GM12878 (cell line): ENCODE results near the gene PRKAR2B.

Experiments
- HCFC1 ChIP-seq: fragments of 150-350 bp; IDR thresholded peaks from 2 replicates; pipeline ENCODE4 v1.6.1; 2014; ENCODE audit warnings: low read length
- POLR2A ChIP-seq: IDR thresholded peaks from 2 replicates; pipeline ENCODE4 v1.6.1; 2011; ENCODE audit warnings: low read depth, mild to moderate bottlenecking, low read length
- TF ChIP-seq, protein P1 (sequence below), 3 experiments: IDR thresholded peaks in 2 of 3; conservative IDR thresholded peaks in 1 of 3; 2 replicates each; pipeline ENCODE4 v1.5.1; 2011; ENCODE audit warnings: low read depth in 3 of 3, low read length in 3 of 3, mild to moderate bottlenecking in 3 of 3, control low read depth in 2 of 3, moderate library complexity in 2 of 3, inconsistent platforms in 1 of 3, mixed read lengths in 1 of 3; ENCODE audit not compliant: control insufficient read depth in 2 of 3, insufficient read depth in 1 of 3; ENCODE audit errors: extremely low read depth in 1 of 3

DNA sequence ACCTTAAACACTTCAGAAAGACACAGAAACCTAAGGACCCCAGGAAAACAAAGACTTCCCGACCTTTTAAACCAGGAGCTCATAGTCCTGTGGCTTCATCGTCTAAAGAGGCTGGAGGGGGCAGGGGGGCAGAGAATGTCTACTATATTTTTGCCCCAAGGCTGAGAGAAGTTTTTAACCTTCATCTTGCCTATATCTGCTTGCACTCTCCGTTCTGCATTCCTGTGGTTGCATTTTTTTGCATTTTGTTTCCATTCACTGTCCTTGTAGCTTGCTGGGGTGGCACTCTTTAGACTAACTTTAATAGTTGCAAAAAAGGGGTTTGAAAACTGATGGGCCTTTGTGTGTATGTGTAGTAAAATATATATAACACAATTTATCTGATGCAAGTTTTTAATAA is 23.7 kb downstream of the PRKAR2B start:
- TF ChIP-seq, protein P1, sequence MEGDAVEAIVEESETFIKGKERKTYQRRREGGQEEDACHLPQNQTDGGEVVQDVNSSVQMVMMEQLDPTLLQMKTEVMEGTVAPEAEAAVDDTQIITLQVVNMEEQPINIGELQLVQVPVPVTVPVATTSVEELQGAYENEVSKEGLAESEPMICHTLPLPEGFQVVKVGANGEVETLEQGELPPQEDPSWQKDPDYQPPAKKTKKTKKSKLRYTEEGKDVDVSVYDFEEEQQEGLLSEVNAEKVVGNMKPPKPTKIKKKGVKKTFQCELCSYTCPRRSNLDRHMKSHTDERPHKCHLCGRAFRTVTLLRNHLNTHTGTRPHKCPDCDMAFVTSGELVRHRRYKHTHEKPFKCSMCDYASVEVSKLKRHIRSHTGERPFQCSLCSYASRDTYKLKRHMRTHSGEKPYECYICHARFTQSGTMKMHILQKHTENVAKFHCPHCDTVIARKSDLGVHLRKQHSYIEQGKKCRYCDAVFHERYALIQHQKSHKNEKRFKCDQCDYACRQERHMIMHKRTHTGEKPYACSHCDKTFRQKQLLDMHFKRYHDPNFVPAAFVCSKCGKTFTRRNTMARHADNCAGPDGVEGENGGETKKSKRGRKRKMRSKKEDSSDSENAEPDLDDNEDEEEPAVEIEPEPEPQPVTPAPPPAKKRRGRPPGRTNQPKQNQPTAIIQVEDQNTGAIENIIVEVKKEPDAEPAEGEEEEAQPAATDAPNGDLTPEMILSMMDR (IDR thresholded peaks at IDR 0.05 in 2 of 3, conservative IDR thresholded peaks at IDR 0.05 in 1 of 3; ENCODE audit: control insufficient read depth in 2 of 3, extremely low read depth in 1 of 3, insufficient read depth in 1 of 3, low read depth in 3 of 3, low read length in 3 of 3): no peak
- TF ChIP-seq POLR2A: no peak
- no peak for TF ChIP-seq HCFC1
